HepG2 (cell line): ENCODE measurements around the gene ENPP1. TPM values are rescaled to one million over a fixed set of nuclear protein-coding genes. Genes with fewer than 3 reads are reported as not detected.

Experiments used
- ATF6 ChIP-seq: sonication (generic); formaldehyde crosslinking; conservative IDR thresholded peaks from 2 replicates; pipeline ENCODE4 v1.4.0; 2020; ENCODE audit warnings: missing genetic modification reagents
- CAMTA2 ChIP-seq: sonication (generic); formaldehyde crosslinking; IDR thresholded peaks from 2 replicates; pipeline ENCODE4 v1.4.0; 2020; ENCODE audit warnings: mild to moderate bottlenecking, missing genetic modification reagents, borderline replicate concordance
- ELK4 ChIP-seq: sonication (generic); formaldehyde crosslinking; IDR thresholded peaks from 2 replicates; pipeline ENCODE4 v1.9.0; 2021; ENCODE audit warnings: missing genetic modification reagents, borderline replicate concordance
- GABPA ChIP-seq, 2 experiments: IDR thresholded peaks; 2 replicates each; pipeline ENCODE4 v1.6.1; 2011 to 2016; ENCODE audit warnings: low read depth in 2 of 2, low read length in 1 of 2, missing biosample characterization in 1 of 2, missing genetic modification characterization in 1 of 2
- HDAC6 ChIP-seq: fragments of 200-600 bp; sonication (generic); IDR thresholded peaks from 2 replicates; pipeline ENCODE4 v1.7.0; 2017; ENCODE audit warnings: mild to moderate bottlenecking, antibody characterized with exemption, low read length, low read depth
- IKZF4 ChIP-seq: sonication (generic); formaldehyde crosslinking; IDR thresholded peaks from 2 replicates; pipeline ENCODE4 v1.5.1; 2020; ENCODE audit warnings: borderline replicate concordance, mild to moderate bottlenecking, low read depth, missing genetic modification reagents; ENCODE audit errors: not compliant biosample characterization
- POLR2AphosphoS2 ChIP-seq: IDR thresholded peaks from 2 replicates; pipeline ENCODE4 v1.6.1; 2011; ENCODE audit warnings: low read depth, low read length, improper control_type of control experiment
- SETDB1 ChIP-seq: sonication (generic); formaldehyde crosslinking; IDR thresholded peaks from 2 replicates; pipeline ENCODE4 v1.5.1; 2020; ENCODE audit warnings: missing genetic modification reagents, mild to moderate bottlenecking, borderline replicate concordance
- XRCC5 ChIP-seq: fragments of 200-400 bp; formaldehyde crosslinking; optimal IDR thresholded peaks from 2 replicates; pipeline ENCODE3; 2017; ENCODE audit warnings: mild to moderate bottlenecking, low read length
- ZEB1 ChIP-seq: IDR thresholded peaks from 2 replicates; pipeline ENCODE4 v1.6.1; 2012; ENCODE audit warnings: mild to moderate bottlenecking, low read depth, inconsistent platforms; ENCODE audit not compliant: insufficient replicate concordance
- ZNF207 ChIP-seq: fragments of 450-650 bp; IDR thresholded peaks from 2 replicates; pipeline ENCODE4 v1.6.1; 2016; ENCODE audit warnings: antibody characterized with exemption, borderline replicate concordance
- ZNF761 ChIP-seq: sonication (generic); formaldehyde crosslinking; conservative IDR thresholded peaks from 2 replicates; pipeline ENCODE4 v1.4.0; 2020; ENCODE audit warnings: mild to moderate bottlenecking, missing genetic modification reagents
- ZNF773 ChIP-seq: sonication (generic); formaldehyde crosslinking; IDR thresholded peaks from 2 replicates; pipeline ENCODE4 v1.4.0; 2020; ENCODE audit warnings: missing genetic modification reagents, borderline replicate concordance
- polyA plus RNA-seq, 8 experiments: library from polyadenylated mRNA; depleted of rRNA in 3 of 8; stranded (reverse) in 7 of 8; unstranded in 1 of 8; fragments of >200 nt; fragmentation: Illumina TruSeq in 4 of 8; extraction: Trizol in 4 of 8; gene quantifications; 2 replicates each; pipeline versions ENCODE4 v1.2.1 to v1.2.3, GENCODE V29; 2011 to 2016; ENCODE audit warnings: low read depth in 4 of 8, missing spikeins in 1 of 8, mixed read lengths in 1 of 8; ENCODE audit not compliant: insufficient read depth in 1 of 8
- total RNA-seq, 5 experiments: library from RNA; depleted of rRNA; stranded (reverse); fragments of >200 nt; fragmentation: Illumina TruSeq; extraction: Trizol; gene quantifications; 2 replicates each; pipeline ENCODE4 v1.2.3, GENCODE V29; 2016; ENCODE audit warnings: low read depth in 1 of 5
- TF ChIP-seq, protein P1 (sequence below): sonication (generic); formaldehyde crosslinking; conservative IDR thresholded peaks from 2 replicates; pipeline ENCODE4 v1.4.0; 2020; ENCODE audit warnings: missing genetic modification reagents
- TF ChIP-seq, protein P2 (sequence below): sonication (generic); formaldehyde crosslinking; IDR thresholded peaks from 2 replicates; pipeline ENCODE4 v1.5.0; 2020; ENCODE audit warnings: missing genetic modification reagents
- TF ChIP-seq, protein P3 (sequence below): sonication (generic); formaldehyde crosslinking; IDR thresholded peaks from 2 replicates; pipeline ENCODE4 v1.8.1; 2023; ENCODE audit warnings: mild to moderate bottlenecking, inconsistent platforms, moderate library complexity, missing genetic modification reagents, borderline replicate concordance
- TF ChIP-seq, protein P4 (sequence below): sonication (generic); formaldehyde crosslinking; IDR thresholded peaks from 2 replicates; pipeline ENCODE4 v1.5.1; 2020; ENCODE audit warnings: missing genetic modification reagents, mild to moderate bottlenecking, borderline replicate concordance

ENPP1 gene
- total and polyA plus RNA-seq, 2 of the 13 experiments (the other 11 are each of a cell fraction or from before 2014, with no cell fraction given): 56.5 to 160 TPM

GRCh38 chr6:131894493-131895424 is 86.9 kb downstream of the ENPP1 start (continued):
- TF ChIP-seq ZEB1 (peak; percentile 82), ZNF207 (no peak), ZNF773 (CRISPR knock-in tag) (no peak), GABPA (IDR thresholded peaks at IDR 0.05; ENCODE audit: low read depth, low read length) (no peak), GABPA (CRISPR knock-in tag; IDR thresholded peaks at IDR 0.05; ENCODE audit: low read depth) (peak; percentile 50), ZNF761 (CRISPR knock-in tag) (no peak), IKZF4 (CRISPR knock-in tag) (no peak), HDAC6 (no peak), ELK4 (CRISPR knock-in tag) (no peak), CAMTA2 (CRISPR knock-in tag) (no peak), XRCC5 (peak; percentile 34), SETDB1 (no peak), POLR2AphosphoS2 (peak; percentile 94), ATF6 (CRISPR knock-in tag) (no peak)
- TF ChIP-seq, protein P1, sequence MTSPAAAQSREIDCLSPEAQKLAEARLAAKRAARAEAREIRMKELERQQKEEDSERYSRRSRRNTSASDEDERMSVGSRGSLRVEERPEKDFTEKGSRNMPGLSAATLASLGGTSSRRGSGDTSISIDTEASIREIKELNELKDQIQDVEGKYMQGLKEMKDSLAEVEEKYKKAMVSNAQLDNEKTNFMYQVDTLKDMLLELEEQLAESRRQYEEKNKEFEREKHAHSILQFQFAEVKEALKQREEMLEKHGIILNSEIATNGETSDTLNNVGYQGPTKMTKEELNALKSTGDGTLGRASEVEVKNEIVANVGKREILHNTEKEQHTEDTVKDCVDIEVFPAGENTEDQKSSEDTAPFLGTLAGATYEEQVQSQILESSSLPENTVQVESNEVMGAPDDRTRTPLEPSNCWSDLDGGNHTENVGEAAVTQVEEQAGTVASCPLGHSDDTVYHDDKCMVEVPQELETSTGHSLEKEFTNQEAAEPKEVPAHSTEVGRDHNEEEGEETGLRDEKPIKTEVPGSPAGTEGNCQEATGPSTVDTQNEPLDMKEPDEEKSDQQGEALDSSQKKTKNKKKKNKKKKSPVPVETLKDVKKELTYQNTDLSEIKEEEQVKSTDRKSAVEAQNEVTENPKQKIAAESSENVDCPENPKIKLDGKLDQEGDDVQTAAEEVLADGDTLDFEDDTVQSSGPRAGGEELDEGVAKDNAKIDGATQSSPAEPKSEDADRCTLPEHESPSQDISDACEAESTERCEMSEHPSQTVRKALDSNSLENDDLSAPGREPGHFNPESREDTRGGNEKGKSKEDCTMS: no peak
- TF ChIP-seq, protein P2, sequence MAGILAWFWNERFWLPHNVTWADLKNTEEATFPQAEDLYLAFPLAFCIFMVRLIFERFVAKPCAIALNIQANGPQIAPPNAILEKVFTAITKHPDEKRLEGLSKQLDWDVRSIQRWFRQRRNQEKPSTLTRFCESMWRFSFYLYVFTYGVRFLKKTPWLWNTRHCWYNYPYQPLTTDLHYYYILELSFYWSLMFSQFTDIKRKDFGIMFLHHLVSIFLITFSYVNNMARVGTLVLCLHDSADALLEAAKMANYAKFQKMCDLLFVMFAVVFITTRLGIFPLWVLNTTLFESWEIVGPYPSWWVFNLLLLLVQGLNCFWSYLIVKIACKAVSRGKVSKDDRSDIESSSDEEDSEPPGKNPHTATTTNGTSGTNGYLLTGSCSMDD (CRISPR knock-in tag): no peak
- TF ChIP-seq, protein P3, sequence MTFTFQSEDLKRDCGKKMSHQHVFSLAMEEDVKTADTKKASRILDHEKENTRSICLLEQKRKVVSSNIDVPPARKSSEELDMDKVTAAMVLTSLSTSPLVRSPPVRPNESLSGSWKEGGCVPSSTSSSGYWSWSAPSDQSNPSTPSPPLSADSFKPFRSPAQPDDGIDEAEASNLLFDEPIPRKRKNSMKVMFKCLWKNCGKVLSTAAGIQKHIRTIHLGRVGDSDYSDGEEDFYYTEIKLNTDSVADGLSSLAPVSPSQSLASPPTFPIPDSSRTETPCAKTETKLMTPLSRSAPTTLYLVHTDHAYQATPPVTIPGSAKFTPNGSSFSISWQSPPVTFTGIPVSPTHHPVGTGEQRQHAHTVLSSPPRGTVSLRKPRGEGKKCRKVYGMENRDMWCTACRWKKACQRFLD: no peak; the same call in 1 of the 2 replicates
- TF ChIP-seq, protein P4, sequence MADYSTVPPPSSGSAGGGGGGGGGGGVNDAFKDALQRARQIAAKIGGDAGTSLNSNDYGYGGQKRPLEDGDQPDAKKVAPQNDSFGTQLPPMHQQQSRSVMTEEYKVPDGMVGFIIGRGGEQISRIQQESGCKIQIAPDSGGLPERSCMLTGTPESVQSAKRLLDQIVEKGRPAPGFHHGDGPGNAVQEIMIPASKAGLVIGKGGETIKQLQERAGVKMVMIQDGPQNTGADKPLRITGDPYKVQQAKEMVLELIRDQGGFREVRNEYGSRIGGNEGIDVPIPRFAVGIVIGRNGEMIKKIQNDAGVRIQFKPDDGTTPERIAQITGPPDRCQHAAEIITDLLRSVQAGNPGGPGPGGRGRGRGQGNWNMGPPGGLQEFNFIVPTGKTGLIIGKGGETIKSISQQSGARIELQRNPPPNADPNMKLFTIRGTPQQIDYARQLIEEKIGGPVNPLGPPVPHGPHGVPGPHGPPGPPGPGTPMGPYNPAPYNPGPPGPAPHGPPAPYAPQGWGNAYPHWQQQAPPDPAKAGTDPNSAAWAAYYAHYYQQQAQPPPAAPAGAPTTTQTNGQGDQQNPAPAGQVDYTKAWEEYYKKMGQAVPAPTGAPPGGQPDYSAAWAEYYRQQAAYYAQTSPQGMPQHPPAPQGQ: 0 out of 2 replicates have a peak, but pooled peaks have one; percentile 40
